ENCODE results near the gene DNAH11.

Gene DNAH11

GRCh38 chr7:21538936-21539495, 3.8 kb upstream of the DNAH11 start:
- no peak for TF ChIP-seq ZNF274 (IDR thresholded peaks at IDR 0.05; ENCODE audit: low read depth, low read length)
- H3K4me3 ChIP-seq (ENCODE audit: low read length), result no peak overlapping the region

DNA sequence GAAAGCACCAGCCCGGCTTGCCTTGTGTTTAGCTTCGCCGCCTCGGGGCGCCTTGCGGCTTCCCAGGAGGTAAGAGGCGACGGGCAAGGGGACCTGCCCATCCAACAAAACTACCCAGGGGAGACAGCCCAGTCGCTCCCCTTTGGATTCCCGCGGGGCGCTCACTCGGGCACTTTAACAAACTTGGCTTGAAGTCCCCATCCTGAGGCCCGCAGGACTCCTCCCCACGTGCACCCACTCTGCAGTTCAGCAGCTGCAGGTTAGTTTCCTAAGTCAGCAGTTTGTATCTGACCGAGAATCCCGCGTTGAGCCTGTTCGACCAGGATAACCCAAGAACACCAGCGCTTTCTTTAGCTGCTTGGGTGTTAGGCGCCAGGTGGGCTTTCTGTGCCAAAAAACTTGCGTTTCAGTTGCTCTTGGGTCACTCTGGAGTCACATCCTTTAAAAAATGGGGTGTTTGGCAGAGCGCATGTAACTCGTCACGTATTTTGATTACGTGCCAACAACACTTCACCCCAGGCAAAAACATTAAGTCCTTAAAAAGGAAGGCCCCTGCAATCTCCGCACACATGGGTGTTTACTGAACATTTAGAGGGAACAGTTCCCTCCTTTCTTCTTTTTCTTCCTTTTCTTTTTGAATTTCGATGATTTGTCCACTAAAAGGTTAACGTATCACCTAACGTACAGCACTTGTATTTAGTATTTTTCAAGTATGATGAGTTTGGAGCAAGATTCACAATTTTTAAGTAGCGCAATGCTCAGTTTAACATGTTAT, 876 bp downstream of the DNAH11 start:
- TF ChIP-seq ZNF274 (IDR thresholded peaks at IDR 0.05; ENCODE audit: low read depth, low read length), result no peak
- no peak overlapping the region for H3K4me3 ChIP-seq (ENCODE audit: low read length)

DNA sequence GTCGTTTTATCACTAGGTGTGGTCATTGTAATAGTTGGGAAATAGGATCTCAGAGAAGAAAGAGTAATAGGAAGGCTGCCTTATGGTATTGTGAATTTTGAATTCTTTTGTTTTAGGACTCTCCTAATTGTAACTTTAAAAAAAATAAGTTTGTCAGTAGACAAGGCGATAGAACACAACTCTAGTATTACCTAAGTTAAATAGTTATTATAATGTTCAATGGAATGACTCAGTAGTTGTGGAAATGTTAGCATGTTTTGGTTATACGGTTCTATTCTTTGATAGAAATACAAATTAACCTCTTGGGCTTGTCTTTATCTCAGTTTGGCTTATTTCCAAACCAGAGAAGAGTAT, 1.4 kb downstream of the DNAH11 start:
- no peak for TF ChIP-seq ZNF274 (IDR thresholded peaks at IDR 0.05; ENCODE audit: low read depth, low read length)

DNA sequence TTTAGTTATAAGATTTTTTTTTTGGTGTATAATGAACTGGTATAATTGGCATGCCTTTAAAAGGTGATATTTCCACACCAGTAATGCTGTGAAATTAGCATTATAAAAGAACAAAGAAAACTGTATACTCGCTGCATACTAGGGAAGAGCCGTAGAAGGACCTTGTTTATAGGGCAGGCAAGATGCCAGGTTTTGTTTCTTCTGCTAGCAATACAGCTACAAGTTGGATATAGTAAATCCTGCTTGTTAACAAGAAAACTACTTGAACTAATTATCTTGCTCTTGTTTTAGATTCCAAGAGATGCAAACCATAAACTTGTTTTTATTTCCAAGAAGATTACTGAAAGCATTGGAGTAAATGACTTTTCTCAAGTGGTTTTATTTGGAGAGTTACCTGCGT, 1.9 kb downstream of the DNAH11 start:
- TF ChIP-seq ZNF274 (IDR thresholded peaks at IDR 0.05; ENCODE audit: low read depth, low read length), result no peak
- no peak overlapping the region for H3K4me3 ChIP-seq (ENCODE audit: low read length)

More for the DNA sequence above, 1.4 kb downstream of the DNAH11 start:
- H3K4me3 ChIP-seq (ENCODE audit: low read length), result no peak overlapping the region

DNA sequence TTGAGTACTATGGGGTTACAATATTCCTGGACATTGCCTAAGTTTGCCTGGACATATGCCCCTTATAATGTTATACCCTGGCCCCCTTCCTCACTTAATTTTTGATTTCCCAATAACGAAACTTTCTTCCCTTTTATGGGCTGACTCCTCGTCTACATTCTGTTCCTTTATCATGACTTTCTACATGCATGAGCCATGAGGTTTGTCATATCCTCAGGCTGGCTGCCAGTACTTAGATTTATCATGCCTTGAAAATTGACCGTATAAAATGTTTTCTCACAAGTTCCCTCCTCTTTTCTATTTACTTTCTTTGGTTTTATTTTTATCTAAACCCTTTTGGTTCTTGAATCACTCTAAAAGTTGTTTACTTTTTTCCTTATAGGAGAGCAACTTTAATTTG, 4.7 kb downstream of the DNAH11 start:
- H3K4me3 ChIP-seq (ENCODE audit: low read length), result no peak overlapping the region
- TF ChIP-seq ZNF274 (IDR thresholded peaks at IDR 0.05; ENCODE audit: low read depth, low read length), result no peak

DNA sequence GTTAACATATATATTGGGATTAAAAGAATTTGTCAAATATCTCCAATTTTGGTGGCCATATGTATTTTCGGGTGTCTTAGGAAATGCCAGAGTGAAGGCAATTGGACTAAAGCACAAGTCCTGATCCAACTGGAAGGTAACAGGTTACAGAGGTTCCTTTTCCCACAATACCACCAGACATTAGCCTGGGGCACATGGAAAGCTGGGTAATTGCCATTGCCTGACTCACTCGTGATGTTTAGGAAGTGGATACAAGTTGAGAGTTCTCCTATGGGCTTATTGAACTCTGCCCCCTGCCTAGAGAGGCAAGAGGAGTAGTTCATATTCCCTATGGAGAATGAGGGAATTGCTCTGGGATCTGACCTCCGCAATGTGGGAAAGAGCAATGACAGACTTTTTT, 5.7 kb downstream of the DNAH11 start:
- H3K4me3 ChIP-seq (ENCODE audit: low read length), result no peak overlapping the region
- no peak for TF ChIP-seq ZNF274 (IDR thresholded peaks at IDR 0.05; ENCODE audit: low read depth, low read length)

- no peak overlapping the region for H3K4me3 ChIP-seq (ENCODE audit: low read length)
- TF ChIP-seq ZNF274 (IDR thresholded peaks at IDR 0.05; ENCODE audit: low read depth, low read length), result no peak
Measured at GRCh38 chr7:21550076-21550475, 7.2 kb downstream of the DNAH11 start.

DNA sequence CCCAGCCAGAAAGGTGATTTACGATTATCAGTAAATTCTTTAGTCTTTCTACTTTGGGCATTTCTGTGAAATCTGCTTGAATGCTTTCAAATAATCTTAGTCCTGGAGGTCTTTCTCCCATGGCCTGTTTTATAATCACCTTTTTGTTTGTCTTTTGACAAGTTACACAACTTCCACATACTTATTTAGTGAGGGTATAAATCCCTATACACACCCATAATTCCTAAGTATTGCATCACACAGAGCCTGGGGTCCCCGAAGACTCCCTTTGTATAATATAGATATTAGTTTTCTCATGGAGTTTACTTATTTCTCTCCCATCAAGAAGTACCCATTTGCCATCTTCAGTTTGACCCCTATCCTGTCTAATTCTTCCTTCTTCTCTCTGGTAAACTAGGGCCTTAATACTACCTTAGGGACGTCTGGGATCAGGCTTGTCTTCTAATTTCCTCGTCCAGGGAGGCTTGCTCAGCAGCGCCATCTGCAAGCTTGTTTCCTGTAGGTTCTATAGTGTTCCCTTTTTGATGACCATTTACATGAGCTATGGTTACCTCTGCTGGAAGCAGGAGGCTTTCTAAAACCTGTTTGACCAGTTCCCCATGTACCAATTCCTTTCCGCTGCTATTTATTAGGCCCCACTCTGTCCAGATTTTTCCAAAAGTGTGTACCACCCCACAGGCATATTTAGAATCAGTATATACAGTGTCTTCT, 8.1 kb downstream of the DNAH11 start:
- TF ChIP-seq ZNF274 (IDR thresholded peaks at IDR 0.05; ENCODE audit: low read depth, low read length), result no peak
- H3K4me3 ChIP-seq (ENCODE audit: low read length), result no peak overlapping the region

DNA sequence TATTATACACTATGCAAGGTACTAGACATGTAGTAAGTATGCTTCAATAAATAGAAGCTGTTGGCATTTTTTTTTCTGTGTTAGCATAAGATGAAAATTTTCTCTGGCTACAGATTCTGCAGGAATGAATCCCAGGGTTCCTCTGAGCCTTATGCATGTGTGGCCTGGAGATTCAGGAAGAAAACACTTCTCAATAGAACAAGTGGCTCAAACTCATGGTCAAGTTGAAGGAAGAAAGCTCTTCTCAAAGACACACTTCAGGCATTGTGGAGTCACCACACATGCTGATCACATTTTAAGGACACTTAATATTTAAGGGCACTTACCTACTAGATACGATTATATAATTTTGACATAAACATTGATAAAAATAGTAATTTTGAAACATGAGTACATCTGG, 19.5 kb downstream of the DNAH11 start:
- no peak for TF ChIP-seq ZNF274 (IDR thresholded peaks at IDR 0.05; ENCODE audit: low read depth, low read length)
- H3K4me3 ChIP-seq (ENCODE audit: low read length), result no peak overlapping the region

- TF ChIP-seq ZNF274 (IDR thresholded peaks at IDR 0.05; ENCODE audit: low read depth, low read length), result no peak
- no peak overlapping the region for H3K4me3 ChIP-seq (ENCODE audit: low read length)
Measured at GRCh38 chr7:21565614-21566013, 22.8 kb downstream of the DNAH11 start.

DNA sequence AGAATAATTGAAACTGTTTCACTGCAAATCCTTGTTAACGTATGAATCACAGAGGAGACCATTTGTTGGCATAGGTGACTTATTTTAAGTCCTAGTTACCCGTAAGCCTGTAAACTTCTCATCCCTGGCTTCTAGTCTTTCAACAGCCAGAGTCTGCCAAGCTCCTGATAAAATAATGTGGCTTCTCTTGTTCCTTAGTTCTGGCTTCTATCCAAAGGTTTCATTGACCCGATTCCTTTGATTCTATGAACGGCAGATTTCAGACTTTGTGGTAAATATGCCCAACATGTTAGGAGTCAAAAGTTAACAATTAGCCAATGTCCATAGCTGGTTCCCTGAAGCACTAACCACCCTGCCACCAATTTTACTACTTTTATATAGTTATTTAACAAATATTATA, 23.3 kb downstream of the DNAH11 start:
- no peak overlapping the region for H3K4me3 ChIP-seq (ENCODE audit: low read length)
- TF ChIP-seq ZNF274 (IDR thresholded peaks at IDR 0.05; ENCODE audit: low read depth, low read length), result no peak

GRCh38 chr7:21568762-21569161, 25.9 kb downstream of the DNAH11 start:
- no peak overlapping the region for H3K4me3 ChIP-seq (ENCODE audit: low read length)
- TF ChIP-seq ZNF274 (IDR thresholded peaks at IDR 0.05; ENCODE audit: low read depth, low read length), result no peak

- H3K4me3 ChIP-seq (ENCODE audit: low read length), result no peak overlapping the region
- TF ChIP-seq ZNF274 (IDR thresholded peaks at IDR 0.05; ENCODE audit: low read depth, low read length), result no peak
Measured at GRCh38 chr7:21572331-21573313, 29.8 kb downstream of the DNAH11 start.
